Thyroid gland (tissue), 4 donors: ENCODE measurements around the gene LSM2.

ENCODE experiments used
- CTCF ChIP-seq, 6 experiments: fragments of 200-600 bp in 3 of 6; fragments of 450-650 bp in 3 of 6; sonication (generic) in 3 of 6; IDR thresholded peaks; one replicate each; pipeline ENCODE4 v1.5.1; 2016 to 2019; ENCODE audit warnings: antibody characterized with exemption in 6 of 6, mild to moderate bottlenecking in 2 of 6, inconsistent platforms in 1 of 6, moderate library complexity in 1 of 6
- POLR2A ChIP-seq, 2 donors: fragments of 450-650 bp; IDR thresholded peaks; one replicate each; pipeline ENCODE4 v1.6.1; 2017; ENCODE audit warnings: antibody characterized with exemption in 2 of 2, mild to moderate bottlenecking in 2 of 2, moderate library complexity in 1 of 2

- TF ChIP-seq CTCF (IDR thresholded peaks at IDR 0.05): no peak
- TF ChIP-seq POLR2A (IDR thresholded peaks at IDR 0.05): no peak
Measured at GRCh38 chr6:31775633-31776484, 30.9 kb downstream of the LSM2 start.
